GM19328 (cell line): ENCODE measurements around the gene THUMPD3.

ENCODE experiments used
- ATAC-seq: cut with Tn5 transposase; IDR thresholded peaks from one replicate; pipeline ENCODE4 v1.9.1; 2021; ENCODE audit warnings: mild to moderate bottlenecking, moderate library complexity; ENCODE audit not compliant: unreplicated experiment

Gene THUMPD3, protein sequence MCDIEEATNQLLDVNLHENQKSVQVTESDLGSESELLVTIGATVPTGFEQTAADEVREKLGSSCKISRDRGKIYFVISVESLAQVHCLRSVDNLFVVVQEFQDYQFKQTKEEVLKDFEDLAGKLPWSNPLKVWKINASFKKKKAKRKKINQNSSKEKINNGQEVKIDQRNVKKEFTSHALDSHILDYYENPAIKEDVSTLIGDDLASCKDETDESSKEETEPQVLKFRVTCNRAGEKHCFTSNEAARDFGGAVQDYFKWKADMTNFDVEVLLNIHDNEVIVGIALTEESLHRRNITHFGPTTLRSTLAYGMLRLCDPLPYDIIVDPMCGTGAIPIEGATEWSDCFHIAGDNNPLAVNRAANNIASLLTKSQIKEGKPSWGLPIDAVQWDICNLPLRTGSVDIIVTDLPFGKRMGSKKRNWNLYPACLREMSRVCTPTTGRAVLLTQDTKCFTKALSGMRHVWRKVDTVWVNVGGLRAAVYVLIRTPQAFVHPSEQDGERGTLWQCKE

DNA sequence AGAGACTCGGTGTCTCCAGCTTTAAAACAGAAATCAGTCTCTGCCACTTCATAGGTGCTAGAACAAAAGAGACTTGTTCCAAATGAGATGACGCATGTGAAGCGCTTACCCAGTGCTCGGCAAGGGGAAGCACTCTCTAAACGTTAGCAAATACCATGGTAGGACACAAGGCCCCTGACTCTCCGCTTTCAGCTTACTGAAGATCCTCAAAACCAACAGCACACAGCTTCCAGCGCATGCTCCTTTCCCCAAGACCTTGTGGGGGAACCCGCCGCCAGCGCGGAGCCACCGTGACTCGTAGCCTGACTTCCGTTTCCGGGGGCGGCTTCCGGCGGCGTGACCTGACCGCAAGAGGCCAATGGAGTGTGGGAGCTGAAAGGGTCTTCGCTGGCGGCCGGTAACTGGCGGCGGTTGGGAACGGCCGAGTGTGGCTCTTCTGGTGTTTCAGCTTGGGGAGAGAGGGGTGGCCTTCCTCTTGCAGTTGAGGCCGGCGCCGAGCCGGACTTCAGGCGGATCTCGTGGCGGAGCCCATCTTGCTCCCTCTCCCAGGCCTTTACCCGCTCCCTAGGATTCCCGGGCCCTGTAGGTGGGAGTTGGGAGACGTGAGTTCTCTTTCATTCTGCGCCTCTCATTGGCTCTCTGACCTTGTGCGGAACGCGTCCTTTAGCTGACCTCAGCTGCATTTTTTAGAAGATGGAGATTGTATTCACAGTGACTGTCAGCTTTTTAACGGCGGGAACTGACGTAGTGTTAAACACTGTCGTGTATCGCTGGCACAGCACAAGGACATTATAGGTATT lies at the start of gene THUMPD3:
THUMPD3 (plus strand) TSS at position 324 of the 800 bp plus-strand sequence. CDS start 2,015 bp downstream, outside the sequence.
- ATAC-seq, result peak; percentile 98

DNA sequence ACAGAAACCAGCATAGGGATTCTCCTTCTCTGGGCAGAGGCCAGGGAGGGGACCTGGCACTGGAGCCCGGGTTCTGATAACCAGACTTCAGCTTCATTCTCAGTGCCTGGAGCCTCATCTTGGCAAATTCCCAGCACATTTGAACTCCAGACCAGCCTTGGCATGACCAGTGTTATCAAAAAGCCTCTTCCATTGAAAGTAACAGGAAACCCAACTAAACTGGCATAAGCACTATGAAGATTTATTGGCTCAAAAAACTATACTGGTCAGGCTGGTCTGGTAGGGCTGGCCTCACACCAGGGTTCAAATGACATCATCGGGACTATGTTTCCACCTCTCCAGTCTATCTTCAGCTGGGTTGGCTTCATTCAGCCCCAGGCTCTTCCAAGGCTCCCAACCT lies 48.1 kb upstream of the THUMPD3 start:
- no peak for ATAC-seq

- no peak for ATAC-seq
These were observed 45.9 kb upstream of the THUMPD3 start for GRCh38 chr3:9316881-9317361.

- ATAC-seq, result no peak
These were observed 40.1 kb upstream of the THUMPD3 start for GRCh38 chr3:9322780-9323179.

- ATAC-seq, result no peak
These were observed 37.9 kb upstream of the THUMPD3 start for GRCh38 chr3:9324944-9325343.

DNA sequence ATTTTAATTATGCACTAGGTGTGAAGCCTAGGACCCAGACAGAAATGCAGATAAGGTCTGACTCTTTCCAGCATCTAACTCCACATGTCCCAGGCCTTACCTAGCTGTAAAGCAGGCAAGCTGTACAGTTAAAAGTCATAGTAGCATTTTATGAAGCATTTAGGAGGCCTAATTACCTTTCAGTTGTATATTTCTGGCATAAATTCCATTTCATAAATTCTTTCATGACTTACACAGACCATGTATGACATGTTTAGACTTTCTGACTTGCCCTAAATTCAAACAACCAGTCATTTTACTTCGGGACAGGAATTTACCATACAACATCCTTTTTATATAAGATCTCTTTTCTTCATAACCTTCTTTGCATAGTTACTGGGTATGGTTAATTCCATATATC lies 35.3 kb upstream of the THUMPD3 start:
- ATAC-seq, result no peak

GRCh38 chr3:9330166-9330703 lies 32.6 kb upstream of the THUMPD3 start:
- no peak for ATAC-seq

- ATAC-seq, result no peak
These were observed 31.7 kb upstream of the THUMPD3 start for GRCh38 chr3:9331171-9331570.

DNA sequence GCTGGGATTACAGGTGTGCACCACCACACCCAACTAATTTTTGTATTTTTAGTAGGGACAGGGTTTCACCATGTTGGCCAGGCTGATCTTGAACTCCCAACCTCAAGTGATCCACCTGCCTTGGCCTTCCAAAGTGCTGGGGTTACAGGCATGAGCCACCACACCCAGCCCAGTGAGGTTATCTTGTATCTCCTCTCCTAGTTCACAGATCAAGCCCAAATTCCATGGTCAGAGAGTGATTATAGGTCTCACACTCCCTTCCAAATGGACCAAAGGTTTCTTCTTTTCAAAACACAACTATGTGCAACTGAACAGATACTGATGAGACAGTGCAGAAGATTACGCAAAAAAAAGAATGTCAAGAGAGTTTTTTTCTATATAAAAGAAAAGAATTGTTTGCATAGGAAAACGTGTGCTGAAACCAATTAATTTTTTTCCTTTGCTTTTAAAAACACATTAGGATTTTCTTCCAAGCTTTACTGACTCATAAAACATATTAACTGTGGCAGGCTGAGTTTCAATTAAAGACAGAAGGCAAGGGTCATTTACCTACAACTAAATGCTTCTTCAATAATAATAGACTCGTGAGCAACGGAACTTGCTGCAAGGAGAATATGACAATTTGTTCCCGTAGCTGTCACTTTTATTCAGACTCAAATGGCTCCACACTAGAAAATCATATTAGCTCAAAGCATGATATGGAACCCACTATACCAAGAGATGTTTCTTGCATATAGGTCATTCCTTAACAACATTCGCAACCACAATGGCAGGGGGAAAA lies 30.4 kb upstream of the THUMPD3 start:
- no peak for ATAC-seq

DNA sequence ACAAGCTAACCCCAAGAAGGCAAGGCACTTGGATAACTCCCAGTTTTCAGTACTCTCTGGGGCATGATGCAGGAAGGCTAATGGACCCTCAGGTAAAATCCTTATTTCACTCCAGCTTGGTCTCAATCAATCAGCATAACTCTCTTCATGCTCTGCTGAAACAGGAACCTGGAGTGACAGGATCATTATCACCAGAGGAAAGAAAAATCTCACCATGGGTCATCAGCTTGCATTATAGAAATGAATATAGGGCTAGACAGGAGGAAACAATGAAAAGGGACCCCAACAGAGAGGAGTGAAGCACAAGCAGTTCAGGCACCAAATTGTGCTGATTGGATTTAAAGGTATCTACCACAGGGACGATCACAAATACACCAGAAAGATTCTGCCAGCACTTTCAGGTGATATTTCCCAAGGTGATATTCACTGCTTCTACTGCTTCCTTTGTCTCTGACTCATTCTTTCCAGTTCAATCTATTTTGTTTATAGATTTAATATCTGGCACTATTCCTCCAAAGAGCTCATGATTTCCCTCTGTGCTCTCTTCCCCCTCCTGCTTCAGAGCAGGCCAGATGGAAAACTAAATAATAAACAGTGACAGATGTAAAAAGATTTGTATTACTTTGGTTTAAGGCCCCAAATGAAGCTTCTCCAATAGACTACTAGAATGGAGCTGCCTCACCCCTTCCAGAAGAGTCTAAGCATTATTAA lies 22.9 kb upstream of the THUMPD3 start:
- no peak for ATAC-seq

DNA sequence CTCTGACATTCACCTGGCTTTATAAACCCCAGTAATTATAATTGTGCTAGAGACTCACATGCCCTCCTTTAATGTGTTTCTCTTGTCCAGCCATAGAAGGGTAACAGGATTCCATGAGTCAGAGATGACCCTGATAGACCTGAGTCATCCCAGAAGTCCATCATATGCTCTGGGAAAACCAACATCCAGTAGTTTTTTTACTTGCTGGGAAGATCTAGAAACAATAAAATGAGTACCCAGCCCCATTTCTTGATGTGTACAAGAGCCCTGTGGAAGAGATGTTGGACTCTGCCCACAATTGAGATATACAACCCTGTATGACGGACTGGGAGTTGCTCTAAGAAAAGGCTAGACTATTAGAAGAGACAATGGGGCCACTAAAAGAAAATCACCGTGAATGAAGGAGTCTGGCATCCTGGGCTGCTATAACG lies 22.4 kb upstream of the THUMPD3 start:
- no peak for ATAC-seq

GRCh38 chr3:9342696-9343095 lies 20.2 kb upstream of the THUMPD3 start:
- no peak for ATAC-seq

- no peak for ATAC-seq
These were observed 19.7 kb upstream of the THUMPD3 start for GRCh38 chr3:9343115-9343514.

DNA sequence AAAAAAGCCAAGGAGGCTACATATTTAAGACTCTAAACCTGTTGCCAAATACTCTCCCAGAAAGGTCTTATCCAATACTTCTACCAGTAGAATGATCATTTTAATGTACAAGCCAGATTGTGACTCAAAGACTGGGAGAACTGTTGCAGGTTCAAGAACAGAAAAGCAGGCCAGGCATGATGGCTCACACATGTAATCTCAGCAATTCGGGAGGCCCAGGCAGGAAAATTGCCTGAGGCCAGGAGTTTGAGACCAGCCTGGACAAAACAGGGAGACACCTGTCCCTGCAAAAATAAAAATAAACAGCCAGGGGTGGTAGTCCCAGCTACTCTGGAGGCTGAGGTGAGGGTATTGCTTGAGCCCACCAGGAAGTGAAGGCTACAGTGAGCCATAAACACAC lies 17.8 kb upstream of the THUMPD3 start:
- no peak for ATAC-seq

- ATAC-seq, result no peak
These were observed 16.7 kb upstream of the THUMPD3 start for GRCh38 chr3:9346141-9346540.

GRCh38 chr3:9347081-9347480 lies 15.8 kb upstream of the THUMPD3 start:
- no peak for ATAC-seq

GRCh38 chr3:9347887-9348286 lies 15.0 kb upstream of the THUMPD3 start:
- no peak for ATAC-seq

GRCh38 chr3:9349321-9350117 lies 13.3 kb upstream of the THUMPD3 start:
- ATAC-seq, result no peak

GRCh38 chr3:9351709-9352126 lies 11.1 kb upstream of the THUMPD3 start:
- ATAC-seq, result no peak
